ENCODE results near the gene ABCA3.

ABCA3 gene

DNA sequence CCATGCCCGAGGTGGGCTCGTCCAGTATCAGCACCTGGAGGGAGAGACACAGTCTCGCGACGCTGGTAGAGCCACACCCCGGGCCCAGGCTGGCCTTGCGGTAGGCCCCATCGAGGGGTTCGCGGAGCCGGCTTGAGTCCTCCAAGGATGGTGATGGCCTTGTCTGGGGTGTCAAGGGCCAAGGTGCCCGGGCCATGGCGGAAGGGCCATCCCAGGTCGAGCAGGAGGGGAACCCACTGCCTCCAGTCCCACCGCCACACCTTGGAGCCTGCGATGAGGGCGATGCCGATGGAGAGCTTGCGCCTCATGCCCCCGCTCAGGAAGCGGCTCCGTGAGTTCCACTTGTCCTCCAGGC lies 43.0 kb downstream of the ABCA3 start:
- TF ChIP-seq CTCF (IDR thresholded peaks at IDR 0.05) = no peak

DNA sequence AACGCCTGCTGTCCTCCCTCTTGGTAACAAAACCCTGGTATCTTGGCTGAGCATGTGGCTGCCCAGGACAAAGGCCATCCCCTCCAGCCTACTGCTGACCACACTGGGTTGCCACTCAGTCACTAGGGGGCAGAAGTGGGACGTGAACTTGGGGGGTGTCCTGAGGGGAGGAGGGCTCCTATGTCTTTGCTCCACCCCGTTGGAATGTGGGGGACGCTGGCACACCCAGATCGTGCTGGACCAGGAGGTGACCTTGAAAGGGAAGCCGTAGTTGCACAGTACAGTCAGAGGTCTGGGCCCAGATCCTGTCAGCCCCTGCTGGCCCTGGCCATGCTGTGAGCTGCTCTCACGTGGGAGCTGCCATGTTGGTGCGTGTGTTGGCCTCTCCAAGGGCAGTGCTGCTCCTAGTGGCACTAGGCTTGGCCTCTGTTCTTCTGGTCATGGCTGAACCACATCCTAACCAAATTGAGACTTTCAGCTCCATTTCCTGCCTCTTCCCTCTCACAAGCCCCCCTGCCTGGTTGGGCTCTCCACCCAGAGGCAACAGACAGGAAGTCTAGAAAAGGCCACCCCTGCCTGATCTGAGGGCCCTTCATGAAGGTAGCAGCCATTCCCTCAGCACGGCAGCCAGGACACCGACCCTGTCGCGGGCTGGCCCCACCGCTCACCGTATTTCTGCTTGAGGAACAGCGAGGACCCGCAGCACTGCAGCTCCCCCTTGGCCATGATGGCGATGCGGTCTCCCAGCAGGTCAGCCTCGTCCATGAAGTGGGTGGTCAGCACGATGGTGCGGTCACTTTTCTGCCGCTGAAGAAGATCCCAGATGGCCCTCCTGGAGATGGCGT lies 43.6 kb downstream of the ABCA3 start:
- TF ChIP-seq CTCF (IDR thresholded peaks at IDR 0.05) = peak; percentile 63

- TF ChIP-seq CTCF (IDR thresholded peaks at IDR 0.05) = no peak
Measured at GRCh38 chr16:2295056-2295798, 45.3 kb downstream of the ABCA3 start.

GRCh38 chr16:2292221-2292620 lies 48.3 kb downstream of the ABCA3 start:
- TF ChIP-seq CTCF (IDR thresholded peaks at IDR 0.05) = no peak

DNA sequence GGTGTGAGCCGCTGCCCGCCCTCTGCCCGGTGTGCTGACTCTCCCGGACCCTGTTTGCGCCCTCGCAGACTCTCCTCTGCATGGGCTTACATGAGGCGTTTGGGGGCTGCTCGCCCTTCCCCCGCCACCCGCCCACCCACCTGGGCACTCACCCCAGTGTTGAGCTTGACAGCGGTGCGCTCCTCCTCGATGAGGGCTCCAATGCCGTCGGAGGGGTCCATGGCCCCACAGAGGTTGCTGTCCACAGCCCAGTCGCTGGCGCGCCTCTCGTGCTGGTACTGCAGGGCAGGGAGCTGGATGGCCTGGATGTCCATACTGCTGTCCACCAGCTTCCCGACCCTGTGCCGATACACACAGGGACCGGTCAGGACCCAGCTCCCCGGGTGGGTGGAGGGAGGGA lies 51.2 kb downstream of the ABCA3 start:
- no peak for TF ChIP-seq CTCF (IDR thresholded peaks at IDR 0.05)

DNA sequence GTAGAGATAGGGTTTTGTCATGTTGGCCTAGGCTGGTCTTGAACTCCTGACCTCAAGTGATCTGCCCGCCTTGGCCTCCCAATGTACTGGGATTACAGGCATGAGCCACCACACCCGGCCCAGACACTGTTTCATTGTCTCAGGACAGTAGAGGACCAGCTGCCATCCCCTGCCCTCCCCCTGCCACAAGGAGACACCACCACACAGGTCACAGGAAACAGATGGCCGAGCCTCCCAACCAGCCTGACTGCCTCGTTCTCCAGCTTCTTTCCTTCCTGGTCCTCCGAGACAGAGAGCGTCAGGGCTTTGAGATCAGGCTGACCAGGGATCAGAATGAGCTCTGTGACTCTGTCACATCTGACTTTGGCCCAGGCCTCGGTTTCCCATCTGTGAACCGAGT lies 51.8 kb downstream of the ABCA3 start:
- TF ChIP-seq CTCF (IDR thresholded peaks at IDR 0.05) = no peak

DNA sequence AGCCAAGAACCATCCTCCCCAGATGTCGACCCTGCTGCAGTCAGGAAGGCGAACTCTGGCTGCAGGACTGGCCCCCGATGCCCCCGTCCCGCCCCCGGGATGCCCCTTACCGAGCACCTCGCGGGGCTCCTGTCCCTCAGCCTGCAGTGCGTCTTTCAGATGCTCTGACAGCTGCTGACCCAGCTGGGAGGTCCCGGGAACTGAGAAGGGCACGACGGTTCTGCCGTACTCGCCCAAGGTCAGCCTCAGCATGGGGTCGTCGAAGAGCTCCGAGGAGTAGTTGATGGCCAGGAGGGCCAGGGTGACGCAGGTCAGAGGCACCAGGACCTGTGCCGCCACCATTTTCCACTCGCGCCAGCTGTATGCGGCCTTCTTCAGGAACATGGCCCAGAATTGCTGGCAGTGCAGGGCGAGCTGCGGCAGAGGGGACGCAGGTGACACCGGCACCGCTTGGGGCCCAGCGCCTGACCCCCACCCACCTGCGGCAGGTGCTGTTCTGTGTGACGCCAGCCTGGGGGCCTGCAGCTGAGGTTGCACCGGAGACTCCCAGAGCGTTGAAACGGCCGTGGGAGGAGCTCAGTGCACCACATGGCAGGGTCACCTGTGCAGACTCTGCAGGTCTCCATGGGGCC lies 52.5 kb downstream of the ABCA3 start:
- no peak for TF ChIP-seq CTCF (IDR thresholded peaks at IDR 0.05)
